PC-9 (cell line): Measurements from ENCODE around the gene DLGAP1. TPM values are rescaled to one million over a fixed set of nuclear protein-coding genes. Genes with fewer than 3 reads are reported as not detected.
"Not testable (repeated sequence)": the region's sequence is repeated elsewhere in the genome, so short reads cannot be mapped to it uniquely, and the experiment has no call there.

Experiments
- BruUV-seq: library from RNA; stranded (reverse); fragments of 400-500 nt; replicated peaks from 2 replicates; lab custom pipeline; 2021; lab: Mats Ljungman, UMichigan
- CTCF ChIA-PET: fragments of 300-600 bp; sonication (Branson Sonifier 250); formaldehyde crosslinking; loops from one replicate; lab custom pipeline; 2022; ENCODE audit warnings: antibody characterized with exemption; lab: Charles Lee
- POLR2A ChIA-PET: fragments of 300-600 bp; sonication (Branson Sonifier 250); formaldehyde crosslinking; loops from one replicate; lab custom pipeline; 2022; ENCODE audit warnings: antibody characterized with exemption; ENCODE audit not compliant: unreplicated experiment; lab: Charles Lee
- DNase-seq, 2 experiments: peaks; one replicate each; pipeline versions ENCODE4 v3.0.0 to v3.0.0-alpha.2; 2015 to 2022; ENCODE audit warnings: mixed read lengths in 1 of 2
- H2AFZ ChIP-seq: fragments of 200-600 bp; sonication (generic); 2 replicates; pipeline ENCODE4 v1.8.1; 2017; ENCODE audit warnings: antibody characterized with exemption
- H3F3A ChIP-seq: fragments of 200-600 bp; sonication (generic); 2 replicates; pipeline ENCODE4 v1.8.1; 2017; ENCODE audit warnings: antibody characterized with exemption, mild to moderate bottlenecking, low read depth; ENCODE audit not compliant: insufficient read depth
- H3K27ac ChIP-seq: fragments of 200-600 bp; sonication (generic); 2 replicates; pipeline ENCODE4 v1.6.1; 2016; ENCODE audit warnings: mixed run types
- H3K27me3 ChIP-seq: fragments of 200-600 bp; sonication (generic); 2 replicates; pipeline ENCODE4 v1.6.1; 2016; ENCODE audit warnings: low read depth, mixed run types; ENCODE audit not compliant: insufficient read depth
- H3K36me3 ChIP-seq: fragments of 200-600 bp; sonication (generic); 2 replicates; pipeline ENCODE4 v1.6.1; 2016; ENCODE audit warnings: low read depth, mixed run types
- H3K4me1 ChIP-seq: fragments of 200-600 bp; sonication (generic); replicated peaks from 2 replicates; pipeline ENCODE4 v1.6.1; 2016; ENCODE audit warnings: mixed run types; ENCODE audit not compliant: insufficient read depth
- H3K4me2 ChIP-seq: fragments of 200-600 bp; sonication (generic); 2 replicates; pipeline ENCODE4 v1.6.1; 2017; ENCODE audit warnings: mixed run types
- H3K4me3 ChIP-seq: fragments of 200-600 bp; sonication (generic); 2 replicates; pipeline ENCODE4 v1.6.1; 2016; ENCODE audit warnings: mixed run types
- H3K79me2 ChIP-seq: fragments of 200-600 bp; sonication (generic); 2 replicates; pipeline ENCODE4 v1.6.1; 2017; ENCODE audit warnings: low read depth, mixed run types
- H3K9me2 ChIP-seq: fragments of 200-600 bp; sonication (generic); 2 replicates; pipeline ENCODE4 v1.8.1; 2017; ENCODE audit warnings: mild to moderate bottlenecking; ENCODE audit not compliant: insufficient read depth
- H3K9me3 ChIP-seq: fragments of 200-600 bp; sonication (generic); 2 replicates; pipeline ENCODE4 v1.8.1; 2016; ENCODE audit warnings: low read depth; ENCODE audit not compliant: insufficient read depth
- H4K20me1 ChIP-seq: fragments of 200-600 bp; sonication (generic); 2 replicates; pipeline ENCODE4 v1.8.1; 2017; ENCODE audit not compliant: insufficient read depth
- CTCF ChIP-seq: fragments of 200-600 bp; sonication (generic); conservative IDR thresholded peaks from 2 replicates; pipeline ENCODE4 v1.6.1; 2017; ENCODE audit warnings: mixed run types, antibody characterized with exemption, mild to moderate bottlenecking, moderate library complexity
- EZH2 ChIP-seq: fragments of 200-600 bp; sonication (generic); IDR thresholded peaks from 2 replicates; pipeline ENCODE4 v1.8.0; 2017; ENCODE audit warnings: antibody characterized with exemption, low read depth
- intact Hi-C: fragments of 100-400 bp; cut with micrococcal nuclease; formaldehyde crosslinking; loops from one replicate; pipeline ENCODE4 v1.10.0; 2022; ENCODE audit not compliant: unreplicated experiment
- total RNA-seq: library from RNA; stranded (reverse); gene quantifications from 2 replicates; pipeline ENCODE4 v1.2.3, GENCODE V29; 2021

Gene DLGAP1
- total RNA-seq, 1 experiment from 2014 or later, result not detected

- Histone ChIP-seq H3K27ac (no peak overlapping the region), H3K79me2 (no peaks in the 10 kb centered on the region), H3K4me2 (no peak overlapping the region), H3K4me1 (peaks cover 19% of the 10 kb centered on the region; the same call in 1 of the 2 replicates), H3K9me3 (no peaks in the 10 kb centered on the region), H4K20me1 (no peaks in the 10 kb centered on the region), H3F3A (peaks cover 11% of the 10 kb centered on the region), H3K9me2 (no peaks in the 10 kb centered on the region), H2AFZ (no peak overlapping the region), H3K27me3 (no peaks in the 10 kb centered on the region), H3K4me3 (no peak overlapping the region), H3K36me3 (no peaks in the 10 kb centered on the region)
- DNase-seq, result no peak
- BruUV-seq, result no TSS peak
- ChIA-PET POLR2A (interaction anchor here (0.6 kb wide), 1 partner anchor 98 kb away, joined by 36 read pairs; no protein-coding TSS in a partner anchor), CTCF (no interaction called here)
- TF ChIP-seq CTCF, result no peak
- TF ChIP-seq EZH2, result no peak
- intact Hi-C loops, result loop anchor here (2.0 kb wide), 1 partner anchor 301 kb away; no protein-coding TSS in a partner anchor
Observed at GRCh38 chr18:3583873-3584247, 871.2 kb downstream of the DLGAP1 start.

GRCh38 chr18:3583106-3583872 lies 871.8 kb downstream of the DLGAP1 start:
- H3K79me2 ChIP-seq, H4K20me1 ChIP-seq, BruUV-seq, H3K27ac ChIP-seq, intact Hi-C loops, H3K36me3 ChIP-seq, H3K27me3 ChIP-seq, H2AFZ ChIP-seq, H3K4me3 ChIP-seq, H3K4me2 ChIP-seq, H3K9me2 ChIP-seq, H3K9me3 ChIP-seq: not testable (repeated sequence)
- ChIA-PET CTCF (interaction anchor here (0.6 kb wide), 1 partner anchor 139 kb away, joined by 3 read pairs; no protein-coding TSS in a partner anchor), POLR2A (interaction anchor here (0.6 kb wide), 2 partner anchors 16 to 97 kb away, joined by 3 to 36 read pairs; no protein-coding TSS in a partner anchor)
- peak in 1 of 2 experiments; percentile 41 for DNase-seq
- Histone ChIP-seq H3K4me1 (peaks cover 19% of the 10 kb centered on the region; the same call in 1 of the 2 replicates), H3F3A (peaks cover 11% of the 10 kb centered on the region; the same call in 1 of the 2 replicates)

- no peak for TF ChIP-seq CTCF
- no peak for TF ChIP-seq EZH2
- no peaks in the 10 kb centered on the region for H3K79me2 ChIP-seq
- no peak overlapping the region for H2AFZ ChIP-seq
- H3K27ac ChIP-seq, result no peak overlapping the region
- H3K36me3 ChIP-seq, result no peaks in the 10 kb centered on the region
- peaks cover 11% of the 10 kb centered on the region; the same call in 1 of the 2 replicates for H3F3A ChIP-seq
- BruUV-seq, result no TSS peak
- H3K9me2 ChIP-seq, result no peaks in the 10 kb centered on the region
- no peak overlapping the region for H3K4me3 ChIP-seq
- DNase-seq, result no peak
- H3K9me3 ChIP-seq, result no peaks in the 10 kb centered on the region; the same call in 1 of the 2 replicates
- H3K4me1 ChIP-seq, result peaks cover 19% of the 10 kb centered on the region; the same call in 1 of the 2 replicates
- ChIA-PET POLR2A (no interaction called here), CTCF (no interaction called here)
- H3K4me2 ChIP-seq, result no peak overlapping the region
- no peaks in the 10 kb centered on the region for H3K27me3 ChIP-seq
- no peaks in the 10 kb centered on the region for H4K20me1 ChIP-seq
- intact Hi-C loops, result no loop called here
Observed at GRCh38 chr18:3581890-3582289, 873.2 kb downstream of the DLGAP1 start.

GRCh38 chr18:3580523-3581025 lies 874.5 kb downstream of the DLGAP1 start:
- H3K4me3 ChIP-seq, H3K36me3 ChIP-seq, H3K4me2 ChIP-seq, H3K79me2 ChIP-seq, H3K27ac ChIP-seq, H3K9me3 ChIP-seq, BruUV-seq, H2AFZ ChIP-seq, H4K20me1 ChIP-seq, H3K27me3 ChIP-seq, DNase-seq, intact Hi-C loops, H3K9me2 ChIP-seq, POLR2A ChIA-PET, CTCF ChIA-PET: not testable (repeated sequence)
- peaks cover 11% of the 10 kb centered on the region; the same call in 1 of the 2 replicates for H3F3A ChIP-seq
- peaks cover 18% of the 10 kb centered on the region; the same call in 1 of the 2 replicates for H3K4me1 ChIP-seq
